Parathyroid adenoma (tissue), 2 donors: ENCODE data around the gene VSTM4.

Experiments used
- H2AFZ ChIP-seq: fragments of 300-600 bp; sonication (generic); one replicate; pipeline ENCODE4 v1.7.0; 2017; ENCODE audit warnings: antibody characterized with exemption, mild to moderate bottlenecking
- H3K27ac ChIP-seq: fragments of 300-600 bp; sonication (generic); one replicate; pipeline ENCODE4 v1.7.0; 2017
- H3K27me3 ChIP-seq: fragments of 300-600 bp; sonication (generic); one replicate; pipeline ENCODE4 v1.7.0; 2017; ENCODE audit warnings: low read length; ENCODE audit not compliant: control insufficient read depth, insufficient read depth
- H3K36me3 ChIP-seq: fragments of 300-600 bp; sonication (generic); one replicate; pipeline ENCODE4 v1.7.0; 2017; ENCODE audit warnings: low read length; ENCODE audit not compliant: control insufficient read depth, insufficient read depth
- H3K4me1 ChIP-seq: fragments of 300-600 bp; sonication (generic); one replicate; pipeline ENCODE4 v1.7.0; 2017; ENCODE audit warnings: control low read depth
- H3K4me2 ChIP-seq: fragments of 300-600 bp; sonication (generic); one replicate; pipeline ENCODE4 v1.7.0; 2017; ENCODE audit warnings: low read length
- H3K4me3 ChIP-seq: fragments of 300-600 bp; sonication (generic); one replicate; pipeline ENCODE4 v1.7.0; 2017; ENCODE audit warnings: low read depth, low read length
- H3K79me2 ChIP-seq: fragments of 300-600 bp; sonication (generic); one replicate; pipeline ENCODE4 v1.7.0; 2017; ENCODE audit warnings: control low read depth
- H3K9ac ChIP-seq: fragments of 300-600 bp; sonication (generic); one replicate; pipeline ENCODE4 v1.7.0; 2017; ENCODE audit warnings: mild to moderate bottlenecking
- H3K9me3 ChIP-seq: fragments of 300-600 bp; sonication (generic); one replicate; pipeline ENCODE4 v1.7.0; 2017; ENCODE audit warnings: low read length; ENCODE audit not compliant: control insufficient read depth
- TF ChIP-seq, protein P1 (sequence below): fragments of 300-600 bp; sonication (generic); IDR thresholded peaks from one replicate; pipeline ENCODE4 v1.7.0; 2017; ENCODE audit warnings: antibody characterized with exemption, mild to moderate bottlenecking
- donor health status: primary hyperparathyroidism.

VSTM4 gene

GRCh38 chr10:49028639-49029038 is 86.7 kb downstream of the VSTM4 start:
- Histone ChIP-seq H3K79me2 (peaks cover 3% of the 10 kb centered on the region), H3K36me3 (no peaks in the 10 kb centered on the region)
- TF ChIP-seq, protein P1, sequence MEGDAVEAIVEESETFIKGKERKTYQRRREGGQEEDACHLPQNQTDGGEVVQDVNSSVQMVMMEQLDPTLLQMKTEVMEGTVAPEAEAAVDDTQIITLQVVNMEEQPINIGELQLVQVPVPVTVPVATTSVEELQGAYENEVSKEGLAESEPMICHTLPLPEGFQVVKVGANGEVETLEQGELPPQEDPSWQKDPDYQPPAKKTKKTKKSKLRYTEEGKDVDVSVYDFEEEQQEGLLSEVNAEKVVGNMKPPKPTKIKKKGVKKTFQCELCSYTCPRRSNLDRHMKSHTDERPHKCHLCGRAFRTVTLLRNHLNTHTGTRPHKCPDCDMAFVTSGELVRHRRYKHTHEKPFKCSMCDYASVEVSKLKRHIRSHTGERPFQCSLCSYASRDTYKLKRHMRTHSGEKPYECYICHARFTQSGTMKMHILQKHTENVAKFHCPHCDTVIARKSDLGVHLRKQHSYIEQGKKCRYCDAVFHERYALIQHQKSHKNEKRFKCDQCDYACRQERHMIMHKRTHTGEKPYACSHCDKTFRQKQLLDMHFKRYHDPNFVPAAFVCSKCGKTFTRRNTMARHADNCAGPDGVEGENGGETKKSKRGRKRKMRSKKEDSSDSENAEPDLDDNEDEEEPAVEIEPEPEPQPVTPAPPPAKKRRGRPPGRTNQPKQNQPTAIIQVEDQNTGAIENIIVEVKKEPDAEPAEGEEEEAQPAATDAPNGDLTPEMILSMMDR: peak; percentile 18

DNA sequence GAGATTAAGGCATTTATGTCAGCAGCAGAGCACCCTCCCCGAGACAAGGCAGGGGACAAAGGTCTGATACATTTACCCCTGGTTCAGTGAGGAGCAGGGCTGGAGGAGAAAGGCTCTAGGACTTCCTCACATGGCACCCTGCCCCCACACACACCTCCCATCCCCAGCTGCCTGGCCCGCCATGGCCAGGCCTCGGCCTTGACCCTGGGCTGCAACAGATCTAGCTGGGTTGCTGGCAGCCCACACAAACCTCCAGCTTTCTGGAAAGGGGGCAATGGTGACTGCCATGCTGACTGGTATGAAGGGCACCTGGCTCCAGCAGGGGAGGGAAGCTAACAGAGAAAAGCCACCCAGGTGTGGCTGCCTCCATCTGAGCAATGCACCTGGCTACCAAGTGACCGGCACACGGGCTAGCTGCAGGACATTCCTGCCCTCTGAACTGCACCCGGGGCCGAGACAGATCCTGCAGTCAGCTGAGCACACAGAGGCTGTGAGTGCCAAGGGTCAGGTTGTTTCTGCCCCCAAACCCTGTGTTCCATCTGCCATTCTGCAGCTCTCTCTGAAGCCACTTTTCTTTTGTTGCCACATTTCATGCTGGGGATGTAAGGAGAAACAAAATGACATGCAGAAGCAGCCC is 89.9 kb downstream of the VSTM4 start:
- Histone ChIP-seq H3K79me2 (peaks cover 3% of the 10 kb centered on the region), H2AFZ (no peak overlapping the region), H3K36me3 (no peaks in the 10 kb centered on the region), H3K4me2 (no peak overlapping the region), H3K27me3 (no peaks in the 10 kb centered on the region), H3K27ac (peak overlapping the region; percentile 7), H3K4me1 (peaks cover 40% of the 10 kb centered on the region), H3K9ac (no peak overlapping the region), H3K4me3 (no peak overlapping the region), H3K9me3 (no peaks in the 10 kb centered on the region)
- TF ChIP-seq, protein P1: no peak

More at GRCh38 chr10:49028639-49029038, 86.7 kb downstream of the VSTM4 start:
- H3K9me3 ChIP-seq: no peaks in the 10 kb centered on the region
- no peak overlapping the region for H3K4me3 ChIP-seq
- no peaks in the 10 kb centered on the region for H3K27me3 ChIP-seq
- peak overlapping the region; percentile 26 for H3K27ac ChIP-seq
- H3K4me2 ChIP-seq: peak overlapping the region; percentile 30
- H2AFZ ChIP-seq: no peak overlapping the region
- H3K4me1 ChIP-seq: peaks cover 26% of the 10 kb centered on the region
- H3K9ac ChIP-seq: no peak overlapping the region

GRCh38 chr10:49024484-49024883 is 90.8 kb downstream of the VSTM4 start:
- no peaks in the 10 kb centered on the region for H3K27me3 ChIP-seq
- TF ChIP-seq, protein P1: no peak
- H3K9ac ChIP-seq: no peak overlapping the region
- no peak overlapping the region for H3K4me2 ChIP-seq
- no peak overlapping the region for H3K27ac ChIP-seq
- no peak overlapping the region for H2AFZ ChIP-seq
- H3K36me3 ChIP-seq: no peaks in the 10 kb centered on the region
- peaks cover 3% of the 10 kb centered on the region for H3K79me2 ChIP-seq
- no peak overlapping the region for H3K4me3 ChIP-seq
- no peaks in the 10 kb centered on the region for H3K9me3 ChIP-seq
- H3K4me1 ChIP-seq: peaks cover 32% of the 10 kb centered on the region

- H3K27ac ChIP-seq: peak overlapping the region; percentile 26
- no peak overlapping the region for H3K4me3 ChIP-seq
- TF ChIP-seq, protein P1: no peak
- no peak overlapping the region for H3K4me2 ChIP-seq
- no peaks in the 10 kb centered on the region for H3K9me3 ChIP-seq
- no peak overlapping the region for H3K9ac ChIP-seq
- peaks cover 25% of the 10 kb centered on the region for H3K4me1 ChIP-seq
- no peak overlapping the region for H2AFZ ChIP-seq
- H3K36me3 ChIP-seq: no peaks in the 10 kb centered on the region
- H3K79me2 ChIP-seq: peaks cover 3% of the 10 kb centered on the region
- no peaks in the 10 kb centered on the region for H3K27me3 ChIP-seq
These were observed 91.6 kb downstream of the VSTM4 start for GRCh38 chr10:49023752-49024151.

GRCh38 chr10:49023071-49023470 is 92.3 kb downstream of the VSTM4 start:
- Histone ChIP-seq H3K4me3 (no peak overlapping the region), H3K27me3 (no peaks in the 10 kb centered on the region), H3K9me3 (no peaks in the 10 kb centered on the region), H3K27ac (no peak overlapping the region), H3K9ac (no peak overlapping the region), H3K79me2 (peaks cover 3% of the 10 kb centered on the region), H3K4me1 (peaks cover 20% of the 10 kb centered on the region), H3K4me2 (no peak overlapping the region), H3K36me3 (no peaks in the 10 kb centered on the region), H2AFZ (no peak overlapping the region)
- TF ChIP-seq, protein P1: no peak
